Keratinocyte (primary cell): Measurements from ENCODE around the gene ST8SIA1. TPM values are rescaled to one million over a fixed set of nuclear protein-coding genes. Genes with fewer than 3 reads are reported as not detected.

ENCODE experiments used
- DNase-seq: peaks from one replicate; pipeline ENCODE4 v3.0.0-alpha.2; 2011; ENCODE audit warnings: low read depth, missing footprints, low spot score
- FAIRE-seq: peaks from 2 replicates; lab custom pipeline; 2011; peaks lifted over from hg19 to GRCh38; lab: Jason Lieb, UNC
- H2AFZ ChIP-seq: 2 replicates; pipeline ENCODE4 v1.6.0; 2012; ENCODE audit warnings: low read length, control low read depth, inconsistent platforms; ENCODE audit not compliant: control insufficient read depth
- H3K27ac ChIP-seq: 2 replicates; pipeline ENCODE4 v1.5.1; 2011; ENCODE audit warnings: low read length; ENCODE audit not compliant: control insufficient read depth, insufficient read depth
- H3K27me3 ChIP-seq: 3 replicates; pipeline ENCODE4 v1.6.0; 2011; ENCODE audit warnings: low read length; ENCODE audit not compliant: control insufficient read depth, insufficient read depth; ENCODE audit errors: extremely low read depth
- H3K36me3 ChIP-seq, 2 experiments: 2 replicates in 1 of 2; 3 replicates in 1 of 2; pipeline ENCODE4 v1.5.1; 2011; ENCODE audit warnings: low read length in 2 of 2, mild to moderate bottlenecking in 1 of 2; ENCODE audit not compliant: control insufficient read depth in 2 of 2, insufficient read depth in 2 of 2; ENCODE audit errors: extremely low read depth in 1 of 2
- H3K4me1 ChIP-seq: 3 replicates; pipeline ENCODE4 v1.5.1; 2011; ENCODE audit warnings: low read length; ENCODE audit not compliant: control insufficient read depth, insufficient read depth; ENCODE audit errors: extremely low read depth
- H3K4me2 ChIP-seq: 3 replicates; pipeline ENCODE4 v1.6.0; 2011; ENCODE audit warnings: low read depth, low read length; ENCODE audit not compliant: control insufficient read depth, insufficient read depth; ENCODE audit errors: extremely low read depth
- H3K4me3 ChIP-seq, 3 experiments: fragments of 200-600 bp in 1 of 3; sonication (generic) in 1 of 3; 2 replicates in 2 of 3; 3 replicates in 1 of 3; pipeline ENCODE4 v1.5.1; 2011 to 2016; ENCODE audit warnings: low read length in 3 of 3, mild to moderate bottlenecking in 3 of 3, control low read depth in 2 of 3, inconsistent platforms in 1 of 3, low read depth in 1 of 3, mixed read lengths in 1 of 3, mixed run types in 1 of 3, moderate library complexity in 1 of 3; ENCODE audit not compliant: control insufficient read depth in 2 of 3, insufficient read depth in 2 of 3; ENCODE audit errors: extremely low read depth in 1 of 3
- H3K79me2 ChIP-seq: 2 replicates; pipeline ENCODE4 v1.6.0; 2012; ENCODE audit warnings: low read length; ENCODE audit not compliant: control insufficient read depth, insufficient read depth
- H3K9ac ChIP-seq: 3 replicates; pipeline ENCODE4 v1.6.0; 2011; ENCODE audit warnings: low read length; ENCODE audit not compliant: control insufficient read depth, insufficient read depth; ENCODE audit errors: extremely low read depth
- H3K9me1 ChIP-seq: 3 replicates; pipeline ENCODE4 v1.6.0; 2011; ENCODE audit warnings: low read length; ENCODE audit not compliant: control insufficient read depth, insufficient read depth; ENCODE audit errors: extremely low read depth
- H3K9me3 ChIP-seq: 2 replicates; pipeline ENCODE4 v1.5.1; 2012; ENCODE audit warnings: low read depth, low read length; ENCODE audit not compliant: control insufficient read depth
- H4K20me1 ChIP-seq: 3 replicates; pipeline ENCODE4 v1.6.0; 2011; ENCODE audit warnings: low read length; ENCODE audit not compliant: control insufficient read depth, insufficient read depth; ENCODE audit errors: extremely low read depth
- CTCF ChIP-seq, 3 experiments: IDR thresholded peaks in 1 of 3; conservative IDR thresholded peaks in 1 of 3; optimal IDR thresholded peaks in 1 of 3; 2 replicates in 2 of 3; 3 replicates in 1 of 3; pipeline versions ENCODE3 to v1.5.1; 2011; ENCODE audit warnings: low read length in 3 of 3, mild to moderate bottlenecking in 3 of 3, moderate library complexity in 2 of 3, control low read depth in 1 of 3, inconsistent platforms in 1 of 3; ENCODE audit not compliant: insufficient read depth in 2 of 3; ENCODE audit errors: extremely low read depth in 1 of 3
- EZH2 ChIP-seq: IDR thresholded peaks from one replicate; pipeline ENCODE4 v1.6.1; 2012; ENCODE audit warnings: inconsistent platforms, mild to moderate bottlenecking, low read length, moderate library complexity
- dilution Hi-C: fragments of 300-500 bp; cut with MboI; formaldehyde crosslinking; loops from one replicate; pipeline ENCODE4 v1.7.0; 2020; ENCODE audit warnings: low sequenced_read_pairs; ENCODE audit not compliant: extremely low pct_ligation_motif_present
- polyA plus RNA-seq, 5 experiments: library from polyadenylated mRNA; depleted of rRNA in 3 of 5; stranded (reverse) in 3 of 5; stranded (forward) in 1 of 5; unstranded in 1 of 5; fragments of >200 nt; gene quantifications; 1 replicate in 1 of 5; 2 replicates in 3 of 5; 3 replicates in 1 of 5; pipeline versions ENCODE4 v1.2.1 to v1.2.3, GENCODE V29; 2011 to 2012; ENCODE audit warnings: missing spikeins in 2 of 5, low read depth in 1 of 5, low replicate concordance in 1 of 5

ST8SIA1 gene
- polyA plus RNA-seq, 1 donor (not counting 4 experiments of a cell fraction or from before 2014, with no cell fraction given), result 0.50 TPM

GRCh38 chr12:22318108-22318737 lies 16.3 kb downstream of the ST8SIA1 start:
- Histone ChIP-seq H3K4me1 (no peaks in the 10 kb centered on the region), H3K27ac (no peak overlapping the region), H3K36me3 (no peaks in the 10 kb centered on the region), H3K9me3 (no peaks in the 10 kb centered on the region), H3K9me1 (no peaks in the 10 kb centered on the region), H3K9ac (no peak overlapping the region), H3K4me3 (no peak overlapping the region), H4K20me1 (no peaks in the 10 kb centered on the region), H3K79me2 (no peaks in the 10 kb centered on the region), H3K27me3 (no peaks in the 10 kb centered on the region), H3K4me2 (no peak overlapping the region), H2AFZ (no peak overlapping the region)
- TF ChIP-seq CTCF (optimal IDR thresholded peaks at IDR 0.05 in 1 of 3, IDR thresholded peaks at IDR 0.05 in 1 of 3, conservative IDR thresholded peaks at IDR 0.05 in 1 of 3; ENCODE audit: extremely low read depth in 1 of 3, insufficient read depth in 2 of 3, low read length in 3 of 3), result no peak
- TF ChIP-seq EZH2, result no peak
- DNase-seq, result no peak
- dilution Hi-C loops, result no loop called here
- no peak for FAIRE-seq

DNA sequence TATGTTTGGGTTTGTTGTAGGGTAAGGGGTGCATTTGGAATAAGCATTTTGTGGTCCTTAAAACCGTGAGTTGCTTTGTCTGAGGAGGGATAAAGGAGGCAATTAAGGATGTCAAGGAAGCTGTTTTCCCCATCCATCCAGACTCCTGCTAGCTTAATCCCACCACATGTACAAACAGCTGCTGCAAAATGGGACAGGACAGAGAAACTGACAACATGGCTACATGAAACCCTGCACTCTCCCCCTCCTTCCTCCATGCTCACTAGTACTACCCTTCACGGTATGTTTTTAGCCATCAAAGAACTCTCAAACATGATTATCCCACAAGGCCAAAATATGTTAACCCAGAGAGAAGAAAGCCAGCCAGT lies 20.6 kb downstream of the ST8SIA1 start:
- H3K27ac ChIP-seq, result no peak overlapping the region
- no peaks in the 10 kb centered on the region for H3K9me1 ChIP-seq
- no peaks in the 10 kb centered on the region for H3K9me3 ChIP-seq
- dilution Hi-C loops, result no loop called here
- H3K9ac ChIP-seq, result no peak overlapping the region
- DNase-seq, result no peak
- H2AFZ ChIP-seq, result no peak overlapping the region
- H3K79me2 ChIP-seq, result no peaks in the 10 kb centered on the region
- H3K4me3 ChIP-seq, result no peak overlapping the region
- H3K36me3 ChIP-seq, result no peaks in the 10 kb centered on the region
- no peak overlapping the region for H3K4me2 ChIP-seq
- TF ChIP-seq CTCF (optimal IDR thresholded peaks at IDR 0.05 in 1 of 3, IDR thresholded peaks at IDR 0.05 in 1 of 3, conservative IDR thresholded peaks at IDR 0.05 in 1 of 3; ENCODE audit: extremely low read depth in 1 of 3, insufficient read depth in 2 of 3, low read length in 3 of 3), result no peak
- no peak for TF ChIP-seq EZH2
- no peaks in the 10 kb centered on the region for H4K20me1 ChIP-seq
- FAIRE-seq, result no peak
- no peaks in the 10 kb centered on the region for H3K27me3 ChIP-seq
- peaks cover 5% of the 10 kb centered on the region for H3K4me1 ChIP-seq
